Kidney (tissue), 14 donors: Measurements from ENCODE around the gene KCNJ5. TPM values are rescaled to one million over a fixed set of nuclear protein-coding genes. Genes with fewer than 3 reads are reported as not detected.

Experiments used
- DNase-seq, 5 donors: peaks; one replicate each; pipeline ENCODE4 v3.0.0-alpha.2; 2013 to 2020
- FAIRE-seq: peaks from 2 replicates; lab custom pipeline; 2012; peaks lifted over from hg19 to GRCh38; lab: Jason Lieb, UNC
- H3K27ac ChIP-seq, 2 donors: one replicate each; pipeline ENCODE4 v1.7.0; 2013; ENCODE audit warnings: low read depth in 2 of 2, low read length in 2 of 2, inconsistent platforms in 1 of 2
- H3K27me3 ChIP-seq: one replicate; pipeline ENCODE4 v1.7.1; 2013; ENCODE audit warnings: low read length, inconsistent platforms; ENCODE audit not compliant: control insufficient read depth, insufficient read depth
- H3K36me3 ChIP-seq, 3 donors: one replicate each; pipeline versions ENCODE4 v1.7.0 to v1.7.1; 2013; ENCODE audit warnings: low read length in 3 of 3, control low read depth in 1 of 3, inconsistent platforms in 1 of 3; ENCODE audit not compliant: insufficient read depth in 3 of 3, control insufficient read depth in 2 of 3
- H3K4me1 ChIP-seq, 3 donors: one replicate each; pipeline versions ENCODE4 v1.7.0 to v1.7.1; 2013; ENCODE audit warnings: low read length in 3 of 3, inconsistent platforms in 1 of 3, low read depth in 1 of 3; ENCODE audit not compliant: control insufficient read depth in 2 of 3, insufficient read depth in 2 of 3
- H3K4me3 ChIP-seq, 3 donors: one replicate each; pipeline versions ENCODE4 v1.7.0 to v1.8.1; 2013; ENCODE audit warnings: low read length in 3 of 3, control low read depth in 1 of 3, inconsistent platforms in 1 of 3
- H3K9ac ChIP-seq, 3 donors: one replicate each; pipeline versions ENCODE4 v1.7.0 to v1.7.1; 2013; ENCODE audit warnings: low read length in 3 of 3, control low read depth in 1 of 3, inconsistent platforms in 1 of 3
- H3K9me3 ChIP-seq, 3 donors: one replicate each; pipeline versions ENCODE4 v1.7.0 to v1.7.1; 2013; ENCODE audit warnings: low read length in 3 of 3, control low read depth in 1 of 3, inconsistent platforms in 1 of 3; ENCODE audit not compliant: control insufficient read depth in 2 of 3, insufficient read depth in 1 of 3
- CTCF ChIP-seq: IDR thresholded peaks from 3 replicates; pipeline ENCODE4 v1.5.1; 2012; ENCODE audit warnings: mild to moderate bottlenecking, moderate library complexity, borderline replicate concordance; ENCODE audit not compliant: insufficient read depth; ENCODE audit errors: extremely low read depth
- intact Hi-C: fragments of 100-400 bp; cut with DNase I; formaldehyde crosslinking; loops from one replicate; pipeline ENCODE4 v1.11.1; 2022
- polyA plus RNA-seq: library from polyadenylated mRNA; stranded (reverse); fragments of 350-450 nt; fragmentation: Illumina TruSeq; extraction: RNeasy Lipid Tissue Mini Kit (QIAGEN cat#74804); gene quantifications from one replicate; pipeline ENCODE4 v1.2.3, GENCODE V29; 2014; ENCODE audit warnings: low read depth, low replicate concordance; ENCODE audit not compliant: insufficient read depth
- total RNA-seq: library from RNA; stranded (reverse); fragmentation: NEBNext Ultra II Directional; extraction: Animal tissue kit (Norgen Biotek cat#: 25700); gene quantifications from one replicate; pipeline ENCODE4 v1.2.1, GENCODE V29; 2021
- donor health status: control.
- donor health status: control.
- donor health status: control.
- donor health status: control.
- donor health status: control.
- donor health status: DM: yes; HTN: yes; CAD: no.
- donor health status: Normal renal cell carcinoma (clear cell type).

The KCNJ5 gene
- total and polyA plus RNA-seq, 2 donors from 2014 or later, result 5.7 to 6.5 TPM

- Histone ChIP-seq H3K27ac (peak overlapping the region in 1 of 2 donors; percentile 2), H3K4me1 (peaks cover 0 to 14% (median 0%) of the 10 kb centered on the region in 3 donors), H3K27me3 (no peaks in the 10 kb centered on the region), H3K4me3 (no peak overlapping the region), H3K36me3 (no peaks in the 10 kb centered on the region), H3K9ac (no peak overlapping the region), H3K9me3 (no peaks in the 10 kb centered on the region)
- TF ChIP-seq CTCF, result no peak
- intact Hi-C loops, result no loop called here
- DNase-seq, result peak in 1 of 5 donors; percentile 56
- no peak for FAIRE-seq
Observed at GRCh38 chr11:128937480-128937879, 46.3 kb downstream of the KCNJ5 start.

GRCh38 chr11:128938156-128938885 is 47.2 kb downstream of the KCNJ5 start:
- TF ChIP-seq CTCF, result no peak
- Histone ChIP-seq H3K27me3 (no peaks in the 10 kb centered on the region), H3K27ac (no peak overlapping the region), H3K9ac (no peak overlapping the region), H3K4me1 (peaks cover 0 to 16% (median 0%) of the 10 kb centered on the region in 3 donors), H3K4me3 (no peak overlapping the region), H3K36me3 (no peaks in the 10 kb centered on the region), H3K9me3 (no peaks in the 10 kb centered on the region)
- intact Hi-C loops, result no loop called here
- FAIRE-seq, result no peak
- peak in 1 of 5 donors; percentile 51 for DNase-seq

GRCh38 chr11:128939591-128939990 is 48.4 kb downstream of the KCNJ5 start:
- DNase-seq (peak in 3 of 5 donors; percentile 45 to 57 (median 52)), FAIRE-seq (no peak)
- no peak for TF ChIP-seq CTCF
- Histone ChIP-seq H3K27me3 (no peaks in the 10 kb centered on the region), H3K4me1 (peaks cover 0 to 16% (median 0%) of the 10 kb centered on the region in 3 donors), H3K27ac (no peak overlapping the region), H3K9me3 (no peaks in the 10 kb centered on the region), H3K4me3 (no peak overlapping the region), H3K9ac (no peak overlapping the region), H3K36me3 (no peaks in the 10 kb centered on the region)
- intact Hi-C loops, result no loop called here

- FAIRE-seq, result no peak
- H3K4me3 ChIP-seq, result no peak overlapping the region
- DNase-seq, result no peak
- H3K27ac ChIP-seq, result no peak overlapping the region
- no peaks in the 10 kb centered on the region for H3K9me3 ChIP-seq
- H3K4me1 ChIP-seq, result peaks cover 0 to 16% (median 0%) of the 10 kb centered on the region in 3 donors
- intact Hi-C loops, result no loop called here
- no peaks in the 10 kb centered on the region for H3K36me3 ChIP-seq
- no peak overlapping the region for H3K9ac ChIP-seq
- no peaks in the 10 kb centered on the region for H3K27me3 ChIP-seq
- no peak for TF ChIP-seq CTCF
Observed at GRCh38 chr11:128940156-128940555, 49.0 kb downstream of the KCNJ5 start.
